A549 (cell line): ENCODE measurements around the gene MAP10. TPM values are rescaled to one million over a fixed set of nuclear protein-coding genes. Genes with fewer than 3 reads are reported as not detected.
"Not testable (repeated sequence)": the region's sequence is repeated elsewhere in the genome, so short reads cannot be mapped to it uniquely, and the experiment has no call there.

Source experiments
- ATAC-seq, 2 experiments: fragments of 200-7000 bp in 1 of 2; fragments of >200 bp in 1 of 2; cut with Nextera tagmentation in 1 of 2; cut with Tn5 transposase in 1 of 2; 3 replicates each; pipeline versions ENCODE4 v1.8.0 to v1.9.1; 2018 to 2020; ENCODE audit warnings: mild to moderate bottlenecking in 1 of 2, moderate library complexity in 1 of 2
- CTCF ChIA-PET: fragments of 300-600 bp; sonication (Branson Sonifier 250); formaldehyde crosslinking; extraction: SDS; loops from one replicate; lab custom pipeline; 2021; ENCODE audit warnings: antibody characterized with exemption, inconsistent platforms; lab: Yijun Ruan, JAX
- POLR2A ChIA-PET: fragments of 350-600 bp; formaldehyde crosslinking; extraction: SDS; loops from one replicate; lab custom pipeline; 2021; ENCODE audit warnings: antibody characterized with exemption, inconsistent platforms; lab: Yijun Ruan, JAX
- DNase-seq, 2 experiments: peaks; one replicate each; pipeline versions ENCODE4 v3.0.0 to v3.0.0-alpha.2; 2011 to 2016; ENCODE audit warnings: low read depth in 1 of 2, low spot score in 1 of 2
- FAIRE-seq: peaks from 2 replicates; lab custom pipeline; 2011; peaks lifted over from hg19 to GRCh38; lab: Jason Lieb, UNC
- H3K27ac ChIP-seq, 2 experiments: fragments of >200 bp; sonication (Bioruptor Twin); formaldehyde crosslinking; 3 replicates each; pipeline ENCODE4 v1.5.1; 2016 to 2017
- H3K4me1 ChIP-seq: fragments of >200 bp; sonication (Bioruptor Twin); formaldehyde crosslinking; 3 replicates; pipeline ENCODE4 v1.6.1; 2016
- H3K4me2 ChIP-seq: fragments of >200 bp; sonication (Bioruptor Twin); formaldehyde crosslinking; 3 replicates; pipeline ENCODE4 v1.6.1; 2016
- H3K4me3 ChIP-seq: fragments of >200 bp; sonication (Bioruptor Twin); formaldehyde crosslinking; 3 replicates; pipeline ENCODE4 v1.5.1; 2016
- H3K9me3 ChIP-seq: fragments of >200 bp; sonication (Bioruptor Twin); formaldehyde crosslinking; 3 replicates; pipeline ENCODE4 v1.6.1; 2016
- ATOH8 ChIP-seq: fragments of 250-450 bp; sonication (Bioruptor Pico); IDR thresholded peaks from 2 replicates; pipeline ENCODE4 v1.5.0; 2020; ENCODE audit warnings: low read depth, mild to moderate bottlenecking, moderate library complexity
- BCL3 ChIP-seq: fragments of >200 bp; sonication (Bioruptor Twin); formaldehyde crosslinking; IDR thresholded peaks from 3 replicates; pipeline ENCODE4 v1.6.1; 2016
- CBX8 ChIP-seq: fragments of 200-600 bp; sonication (generic); IDR thresholded peaks from 2 replicates; pipeline ENCODE4 v1.6.1; 2016
- CEBPB ChIP-seq, 2 experiments: fragments of >200 bp in 1 of 2; sonication (Bioruptor Twin) in 1 of 2; formaldehyde crosslinking in 1 of 2; IDR thresholded peaks; 2 replicates each; pipeline ENCODE4 v1.6.1; 2012 to 2016
- E2F6 ChIP-seq: IDR thresholded peaks from 2 replicates; pipeline ENCODE4 v1.6.1; 2012; ENCODE audit warnings: low read depth, borderline replicate concordance
- EP300 ChIP-seq, 2 experiments: fragments of >200 bp; sonication (Bioruptor Twin); formaldehyde crosslinking; IDR thresholded peaks; 2 replicates in 1 of 2; 3 replicates in 1 of 2; pipeline ENCODE4 v1.6.1; 2016 to 2017
- ESRRA ChIP-seq: fragments of 150-350 bp; IDR thresholded peaks from 2 replicates; pipeline ENCODE4 v1.6.1; 2014; ENCODE audit warnings: mild to moderate bottlenecking, low read length, borderline replicate concordance
- FOXS1 ChIP-seq: fragments of 250-450 bp; sonication (Bioruptor Pico); IDR thresholded peaks from 2 replicates; pipeline ENCODE4 v1.5.0; 2020; ENCODE audit warnings: mild to moderate bottlenecking, moderate library complexity
- HES2 ChIP-seq: fragments of >200 bp; sonication (Bioruptor Twin); formaldehyde crosslinking; IDR thresholded peaks from 2 replicates; pipeline ENCODE4 v1.6.1; 2016
- HMGXB4 ChIP-seq: fragments of 250-450 bp; sonication (Bioruptor Pico); IDR thresholded peaks from 2 replicates; pipeline ENCODE4 v1.5.0; 2021; ENCODE audit warnings: mild to moderate bottlenecking, moderate library complexity, borderline replicate concordance
- HOXA7 ChIP-seq: fragments of 250-450 bp; sonication (Bioruptor Pico); IDR thresholded peaks from 2 replicates; pipeline ENCODE4 v1.5.0; 2020; ENCODE audit warnings: mild to moderate bottlenecking, moderate library complexity
- HOXB5 ChIP-seq: fragments of 250-450 bp; sonication (Bioruptor Pico); IDR thresholded peaks from 2 replicates; pipeline ENCODE4 v1.5.0; 2020; ENCODE audit warnings: mild to moderate bottlenecking, moderate library complexity
- MAX ChIP-seq: IDR thresholded peaks from 2 replicates; pipeline ENCODE4 v1.6.1; 2012
- NPAS2 ChIP-seq: fragments of 250-450 bp; sonication (Bioruptor Pico); IDR thresholded peaks from 2 replicates; pipeline ENCODE4 v1.8.0; 2022; ENCODE audit warnings: mild to moderate bottlenecking, moderate library complexity, borderline replicate concordance
- NR3C1 ChIP-seq: fragments of >200 bp; sonication (Bioruptor Twin); formaldehyde crosslinking; IDR thresholded peaks from 3 replicates; pipeline ENCODE4 v1.6.1; 2017
- PHF8 ChIP-seq: fragments of 200-600 bp; sonication (generic); IDR thresholded peaks from 2 replicates; pipeline ENCODE4 v1.6.1; 2016; ENCODE audit warnings: low read depth, mild to moderate bottlenecking, antibody characterized with exemption, moderate library complexity, borderline replicate concordance
- POLR2A ChIP-seq: IDR thresholded peaks from 2 replicates; pipeline ENCODE4 v1.6.1; 2012; ENCODE audit warnings: mild to moderate bottlenecking, low read length
- RAD21 ChIP-seq, 2 experiments: fragments of >200 bp in 1 of 2; sonication (Bioruptor Twin) in 1 of 2; formaldehyde crosslinking in 1 of 2; IDR thresholded peaks in 1 of 2; conservative IDR thresholded peaks in 1 of 2; 2 replicates in 1 of 2; 3 replicates in 1 of 2; pipeline ENCODE4 v1.6.1; 2012 to 2018; ENCODE audit warnings: inconsistent platforms in 1 of 2
- RCOR1 ChIP-seq: fragments of 150-350 bp; IDR thresholded peaks from 2 replicates; pipeline ENCODE4 v1.6.1; 2014; ENCODE audit warnings: antibody characterized with exemption, low read length, low read depth
- REST ChIP-seq: fragments of 200-600 bp; sonication (generic); IDR thresholded peaks from 2 replicates; pipeline ENCODE4 v1.6.1; 2016; ENCODE audit warnings: antibody characterized with exemption, mild to moderate bottlenecking, moderate library complexity
- RFX5 ChIP-seq: fragments of 450-650 bp; IDR thresholded peaks from 2 replicates; pipeline ENCODE4 v1.7.1; 2014; ENCODE audit warnings: antibody characterized with exemption, mild to moderate bottlenecking, moderate library complexity
- TP53 ChIP-seq: fragments of 250-450 bp; sonication (Bioruptor Pico); IDR thresholded peaks from 2 replicates; pipeline ENCODE4 v1.5.0; 2021; ENCODE audit warnings: mild to moderate bottlenecking, moderate library complexity
- ZFP36 ChIP-seq: fragments of 450-650 bp; IDR thresholded peaks from 2 replicates; pipeline ENCODE4 v1.6.1; 2014; ENCODE audit warnings: borderline replicate concordance; ENCODE audit not compliant: partially characterized antibody
- ZNF302 ChIP-seq: fragments of 250-450 bp; sonication (Bioruptor Pico); IDR thresholded peaks from 2 replicates; pipeline ENCODE4 v1.9.0; 2021; ENCODE audit warnings: inconsistent platforms, mild to moderate bottlenecking, moderate library complexity
- ZSCAN20 ChIP-seq: fragments of 250-450 bp; sonication (Bioruptor Pico); IDR thresholded peaks from 2 replicates; pipeline ENCODE4 v1.8.0; 2022; ENCODE audit warnings: mild to moderate bottlenecking, moderate library complexity
- WGBS: methylation state at CpG from one replicate; pipeline ENCODE4 v1.1.6; 2017; ENCODE audit errors: missing lambda C conversion rate; 5-methylcytosine and 5-hydroxymethylcytosine counted together
- polyA plus RNA-seq, 4 experiments: library from polyadenylated mRNA; depleted of rRNA in 3 of 4; stranded (reverse); fragments of >200 nt; fragmentation: RNase III in 1 of 4; extraction: RNeasy Plus Mini Kit Qiagen cat#74134 plus additional on column Dnase treatment in 1 of 4; gene quantifications; 2 replicates in 3 of 4; 3 replicates in 1 of 4; pipeline ENCODE4 v1.2.3, GENCODE V29; 2011 to 2017

MAP10 gene
- polyA plus RNA-seq, 2 of the 4 experiments (the other 2 are of a cell fraction) = 2.1 to 2.4 TPM

- H3K27ac ChIP-seq = no peak overlapping the region
- 79% methylated on average over 9 of the region's 9 CpGs for WGBS
- no peak for DNase-seq
- H3K4me2 ChIP-seq = no peak overlapping the region
- no peaks in the 10 kb centered on the region for H3K4me1 ChIP-seq
- no peak for FAIRE-seq
- no peak for ATAC-seq
- ChIA-PET CTCF (no interaction called here), POLR2A (no interaction called here)
- no peak for TF ChIP-seq BCL3
- TF ChIP-seq HOXB5 (CRISPR knock-in tag) = no peak
- no peak for TF ChIP-seq REST
- TF ChIP-seq HMGXB4 (CRISPR knock-in tag) = no peak
- TF ChIP-seq ESRRA = no peak
- no peak for TF ChIP-seq CEBPB (IDR thresholded peaks at IDR 0.05)
- TF ChIP-seq HES2 = no peak
- no peak for TF ChIP-seq E2F6
- no peak for TF ChIP-seq FOXS1 (CRISPR knock-in tag)
- no peak for TF ChIP-seq NPAS2 (CRISPR knock-in tag)
- no peak for TF ChIP-seq ZNF302 (CRISPR knock-in tag)
- no peak for TF ChIP-seq HOXA7 (CRISPR knock-in tag)
- no peak for TF ChIP-seq RAD21 (conservative IDR thresholded peaks at IDR 0.05 in 1 of 2, IDR thresholded peaks at IDR 0.05 in 1 of 2)
- no peak for TF ChIP-seq POLR2A
- TF ChIP-seq MAX = no peak
- no peak for TF ChIP-seq PHF8
- H3K9me3 ChIP-seq = no peaks in the 10 kb centered on the region
- no peak overlapping the region for H3K4me3 ChIP-seq
Observed at GRCh38 chr1:232780354-232780753, 24.9 kb upstream of the MAP10 start.

- WGBS = 82% methylated on average over 7 of the region's 7 CpGs
- POLR2A ChIA-PET = no interaction called here
- Histone ChIP-seq H3K4me1 (no peaks in the 10 kb centered on the region), H3K27ac (no peak overlapping the region), H3K4me3 (no peak overlapping the region), H3K4me2 (no peak overlapping the region), H3K9me3 (no peaks in the 10 kb centered on the region)
- ATAC-seq = no peak
- CTCF ChIA-PET = interaction anchor here (0.9 kb wide), 1 partner anchor 129 kb away, joined by 6 read pairs; no protein-coding TSS in a partner anchor
- no peak for DNase-seq
- no peak for TF ChIP-seq ZSCAN20 (CRISPR knock-in tag)
- no peak for TF ChIP-seq RCOR1
- no peak for TF ChIP-seq NR3C1
- no peak for TF ChIP-seq TP53 (CRISPR knock-in tag)
- no peak for TF ChIP-seq EP300 (IDR thresholded peaks at IDR 0.05)
- TF ChIP-seq ZNF302 (CRISPR knock-in tag) = no peak
- no peak for TF ChIP-seq RFX5
- TF ChIP-seq ZFP36 = no peak
- TF ChIP-seq ATOH8 (CRISPR knock-in tag) = no peak
- no peak for TF ChIP-seq CBX8
- FAIRE-seq = no peak
Observed at GRCh38 chr1:232784794-232785193, 20.4 kb upstream of the MAP10 start.

GRCh38 chr1:232785630-232786029, 19.6 kb upstream of the MAP10 start:
- POLR2A ChIA-PET, ATAC-seq, H3K9me3 ChIP-seq, H3K27ac ChIP-seq, H3K4me3 ChIP-seq, H3K4me2 ChIP-seq, H3K4me1 ChIP-seq, DNase-seq, FAIRE-seq, CTCF ChIA-PET: not testable (repeated sequence)
- 92% methylated on average over 1 of the region's 1 CpG for WGBS
